ENCODE results near the gene EMC1.
"Not testable (repeated sequence)": the region's sequence is repeated elsewhere in the genome, so short reads cannot be mapped to it uniquely, and the experiment has no call there.

EMC1 gene

GRCh38 chr1:19219451-19219850, 31.9 kb downstream of the EMC1 start:
- H3K79me2 ChIP-seq (ENCODE audit: insufficient read depth, low read length) = peaks cover 57% of the 10 kb centered on the region
- H4K20me1 ChIP-seq (ENCODE audit: insufficient read depth, low read length) = peaks cover 33% of the 10 kb centered on the region
- H2AFZ ChIP-seq (ENCODE audit: low read depth, low read length) = no peak overlapping the region
- ATAC-seq (ENCODE audit: insufficient read depth, low read depth) = no peak
- no peak overlapping the region for H3K4me2 ChIP-seq (ENCODE audit: insufficient read depth, low read length)
- H3K9ac ChIP-seq (ENCODE audit: low read depth, low read length) = no peak overlapping the region
- H3K36me3 ChIP-seq (ENCODE audit: insufficient read depth, low read length) = peaks cover 78% of the 10 kb centered on the region
- no peaks in the 10 kb centered on the region for H3K9me3 ChIP-seq (ENCODE audit: insufficient read depth, low read length, severe bottlenecking)
- no peaks in the 10 kb centered on the region for H3K4me1 ChIP-seq (ENCODE audit: insufficient read depth, low read length)
- H3K4me3 ChIP-seq (ENCODE audit: low read depth in 1 of 2, low read length in 2 of 2) = no peak overlapping the region
- H3K27me3 ChIP-seq (ENCODE audit: insufficient read depth, low read length, poor library complexity) = no peaks in the 10 kb centered on the region
- TF ChIP-seq CTCF (IDR thresholded peaks at IDR 0.05; ENCODE audit: borderline replicate concordance, extremely low read depth, low read length, poor library complexity, severe bottlenecking) (no peak), EZH2 (IDR thresholded peaks at IDR 0.05; ENCODE audit: borderline replicate concordance, low read depth, low read length, severe bottlenecking) (no peak)
- H3K27ac ChIP-seq (ENCODE audit: low read length) = no peak overlapping the region
- DNase-seq = no peak

- Histone ChIP-seq H3K79me2 (ENCODE audit: insufficient read depth, low read length) (peaks cover 82% of the 10 kb centered on the region), H4K20me1 (ENCODE audit: insufficient read depth, low read length) (peaks cover 32% of the 10 kb centered on the region; the same call in 1 of the 2 replicates)
These were observed 34.7 kb downstream of the EMC1 start for GRCh38 chr1:19216585-19216984.

GRCh38 chr1:19213580-19213979, 37.7 kb downstream of the EMC1 start:
- H3K27ac ChIP-seq (ENCODE audit: low read length) = no peak overlapping the region
- peaks cover 44% of the 10 kb centered on the region for H3K36me3 ChIP-seq (ENCODE audit: insufficient read depth, low read length)
- ATAC-seq (ENCODE audit: insufficient read depth, low read depth) = no peak
- H3K4me2 ChIP-seq (ENCODE audit: insufficient read depth, low read length) = peak overlapping the region; percentile 85; the same call in 1 of the 2 replicates
- TF ChIP-seq CTCF (IDR thresholded peaks at IDR 0.05; ENCODE audit: borderline replicate concordance, extremely low read depth, low read length, poor library complexity, severe bottlenecking) = no peak
- TF ChIP-seq EZH2 (IDR thresholded peaks at IDR 0.05; ENCODE audit: borderline replicate concordance, low read depth, low read length, severe bottlenecking) = no peak
- no peak for DNase-seq
- peaks cover 93% of the 10 kb centered on the region for H3K79me2 ChIP-seq (ENCODE audit: insufficient read depth, low read length)
- H3K9ac ChIP-seq (ENCODE audit: low read depth, low read length) = no peak overlapping the region
- H3K4me1 ChIP-seq (ENCODE audit: insufficient read depth, low read length) = peaks cover 36% of the 10 kb centered on the region
- H3K27me3 ChIP-seq (ENCODE audit: insufficient read depth, low read length, poor library complexity) = no peaks in the 10 kb centered on the region
- H3K4me3 ChIP-seq (ENCODE audit: low read depth in 1 of 2, low read length in 2 of 2) = no peak overlapping the region
- no peaks in the 10 kb centered on the region for H3K9me3 ChIP-seq (ENCODE audit: insufficient read depth, low read length, severe bottlenecking)
- H2AFZ ChIP-seq (ENCODE audit: low read depth, low read length) = no peak overlapping the region
- peaks cover 30% of the 10 kb centered on the region; the same call in 1 of the 2 replicates for H4K20me1 ChIP-seq (ENCODE audit: insufficient read depth, low read length)

More at GRCh38 chr1:19216585-19216984, 34.7 kb downstream of the EMC1 start:
- not testable (repeated sequence) for ATAC-seq (ENCODE audit: insufficient read depth, low read depth); H2AFZ ChIP-seq (ENCODE audit: low read depth, low read length); H3K27ac ChIP-seq (ENCODE audit: low read length); H3K27me3 ChIP-seq (ENCODE audit: insufficient read depth, low read length, poor library complexity); H3K4me3 ChIP-seq (ENCODE audit: low read depth in 1 of 2, low read length in 2 of 2); H3K9me3 ChIP-seq (ENCODE audit: insufficient read depth, low read length, severe bottlenecking); H3K4me2 ChIP-seq (ENCODE audit: insufficient read depth, low read length); DNase-seq; H3K9ac ChIP-seq (ENCODE audit: low read depth, low read length)
- peaks cover 20% of the 10 kb centered on the region for H3K4me1 ChIP-seq (ENCODE audit: insufficient read depth, low read length)
- H3K36me3 ChIP-seq (ENCODE audit: insufficient read depth, low read length) = peaks cover 74% of the 10 kb centered on the region

- H3K27me3 ChIP-seq (ENCODE audit: insufficient read depth, low read length, poor library complexity) = no peaks in the 10 kb centered on the region
- no peak for DNase-seq
- peaks cover 99% of the 10 kb centered on the region for H3K79me2 ChIP-seq (ENCODE audit: insufficient read depth, low read length)
- H3K9ac ChIP-seq (ENCODE audit: low read depth, low read length) = peak overlapping the region; percentile 79; the same call in 1 of the 2 replicates
- peaks cover 50% of the 10 kb centered on the region for H3K4me1 ChIP-seq (ENCODE audit: insufficient read depth, low read length)
- H4K20me1 ChIP-seq (ENCODE audit: insufficient read depth, low read length) = peaks cover 31% of the 10 kb centered on the region; the same call in 1 of the 2 replicates
- H3K9me3 ChIP-seq (ENCODE audit: insufficient read depth, low read length, severe bottlenecking) = no peaks in the 10 kb centered on the region
- no peak for TF ChIP-seq EZH2 (IDR thresholded peaks at IDR 0.05; ENCODE audit: borderline replicate concordance, low read depth, low read length, severe bottlenecking)
- TF ChIP-seq CTCF (IDR thresholded peaks at IDR 0.05; ENCODE audit: borderline replicate concordance, extremely low read depth, low read length, poor library complexity, severe bottlenecking) = no peak
- no peak overlapping the region for H3K27ac ChIP-seq (ENCODE audit: low read length)
- peak overlapping the region; percentile 85 for H3K4me2 ChIP-seq (ENCODE audit: insufficient read depth, low read length)
- ATAC-seq (ENCODE audit: insufficient read depth, low read depth) = no peak
- peaks cover 31% of the 10 kb centered on the region for H3K36me3 ChIP-seq (ENCODE audit: insufficient read depth, low read length)
- no peak overlapping the region for H2AFZ ChIP-seq (ENCODE audit: low read depth, low read length)
- peak overlapping the region in 1 of 2 experiments; percentile 88; a peak in 2 of 4 replicates for H3K4me3 ChIP-seq (ENCODE audit: low read depth in 1 of 2, low read length in 2 of 2)
These were observed 39.2 kb downstream of the EMC1 start for GRCh38 chr1:19212167-19212566.
